ENCODE results near the gene SEMA6B.

- no peak for TF ChIP-seq CTCF (conservative IDR thresholded peaks at IDR 0.05)
- no peak for TF ChIP-seq ZFX (IDR thresholded peaks at IDR 0.05)
Measured at GRCh38 chr19:4538601-4538954, 20.9 kb downstream of the SEMA6B start.
